IgD-negative memory B cell (primary cell): ENCODE data around the gene ZNF215. TPM values are rescaled to one million over a fixed set of nuclear protein-coding genes. Genes with fewer than 3 reads are reported as not detected.

Experiments used
- H3K27ac Mint-ChIP-seq, 3 donors: one replicate each; pipeline ENCODE4 v1.8.0; 2020 to 2022; ENCODE audit warnings: mild to moderate bottlenecking in 3 of 3, mixed read lengths in 3 of 3, moderate library complexity in 1 of 3
- H3K27me3 Mint-ChIP-seq: one replicate; pipeline ENCODE4 v1.8.0; 2021; ENCODE audit warnings: mixed read lengths
- H3K36me3 Mint-ChIP-seq: one replicate; pipeline ENCODE4 v1.8.0; 2020; ENCODE audit warnings: mild to moderate bottlenecking, mixed read lengths
- H3K4me1 Mint-ChIP-seq, 3 donors: one replicate each; pipeline ENCODE4 v1.8.0; 2020 to 2022; ENCODE audit warnings: mixed read lengths in 3 of 3, mild to moderate bottlenecking in 1 of 3
- H3K4me3 Mint-ChIP-seq, 4 donors: one replicate each; pipeline ENCODE4 v1.8.0; 2020 to 2022; ENCODE audit warnings: mild to moderate bottlenecking in 4 of 4, mixed read lengths in 4 of 4, moderate library complexity in 3 of 4
- H3K9me3 Mint-ChIP-seq, 3 donors: one replicate each; pipeline ENCODE4 v1.8.0; 2020 to 2021; ENCODE audit warnings: mixed read lengths in 3 of 3, mild to moderate bottlenecking in 1 of 3
- polyA plus RNA-seq: library from polyadenylated mRNA; unstranded; fragments of 300-500 nt; fragmentation: Illumina TruSeq; gene quantifications from one replicate; pipeline ENCODE4 v1.2.3, GENCODE V29; 2021

ZNF215 gene
- polyA plus RNA-seq, 1 donor from 2014 or later: 1.4 TPM

- Mint-ChIP-seq H3K9me3 (peaks cover 0 to 7% (median 0%) of the 10 kb centered on the region in 3 donors), H3K27ac (no peak overlapping the region), H3K4me3 (no peak overlapping the region), H3K36me3 (peaks cover 2% of the 10 kb centered on the region), H3K27me3 (no peaks in the 10 kb centered on the region), H3K4me1 (peaks cover 0 to 3% (median 0%) of the 10 kb centered on the region in 3 donors)
Observed at GRCh38 chr11:6986487-6986886, 60.3 kb downstream of the ZNF215 start.

DNA sequence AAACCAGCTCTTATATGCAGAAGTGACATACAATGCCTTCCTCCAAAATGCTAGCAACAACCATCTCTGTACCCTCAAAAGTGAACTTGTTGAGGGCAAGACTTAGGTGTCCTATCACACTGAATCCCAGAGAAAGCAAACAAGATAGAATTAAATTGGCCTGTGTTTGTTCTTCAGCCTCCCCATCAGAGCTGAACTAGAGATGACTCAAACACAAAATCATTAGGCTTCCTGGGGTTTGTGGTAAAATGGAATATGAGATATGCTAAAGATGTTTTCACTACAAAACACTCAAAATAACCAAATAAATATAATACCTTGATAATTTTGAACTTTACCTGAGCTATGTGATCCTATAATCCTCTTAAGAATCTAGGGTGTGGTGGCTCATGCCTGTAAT is 62.3 kb downstream of the ZNF215 start:
- Mint-ChIP-seq H3K27me3 (no peaks in the 10 kb centered on the region), H3K4me3 (no peak overlapping the region), H3K9me3 (peaks cover 0 to 7% (median 0%) of the 10 kb centered on the region in 3 donors), H3K4me1 (peaks cover 0 to 3% (median 0%) of the 10 kb centered on the region in 3 donors), H3K27ac (no peak overlapping the region), H3K36me3 (peaks cover 2% of the 10 kb centered on the region)

DNA sequence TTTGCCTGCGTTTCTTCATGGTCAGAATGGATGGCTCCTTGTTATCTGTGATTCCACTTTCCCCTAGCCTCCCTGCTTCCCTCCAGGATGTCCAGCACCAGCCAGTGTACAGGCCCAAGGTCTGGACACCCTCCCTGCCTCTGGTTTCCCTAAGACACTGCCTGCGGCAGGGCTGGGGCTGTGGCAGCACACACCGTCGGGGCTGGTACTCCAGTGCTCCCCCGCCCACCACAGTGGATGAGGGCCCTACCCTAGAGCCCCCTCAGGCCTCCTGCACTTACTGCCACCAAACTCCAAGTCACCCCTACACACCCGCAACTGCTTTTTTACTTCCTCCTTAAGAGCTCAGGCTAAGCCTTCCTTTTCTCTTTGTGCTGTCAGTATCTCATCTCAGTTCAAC is 65.0 kb downstream of the ZNF215 start:
- Mint-ChIP-seq H3K36me3 (peaks cover 2% of the 10 kb centered on the region), H3K27ac (no peak overlapping the region), H3K4me1 (peaks cover 0 to 5% (median 0%) of the 10 kb centered on the region in 3 donors), H3K9me3 (peaks cover 0 to 3% (median 0%) of the 10 kb centered on the region in 3 donors), H3K4me3 (no peak overlapping the region), H3K27me3 (no peaks in the 10 kb centered on the region)

DNA sequence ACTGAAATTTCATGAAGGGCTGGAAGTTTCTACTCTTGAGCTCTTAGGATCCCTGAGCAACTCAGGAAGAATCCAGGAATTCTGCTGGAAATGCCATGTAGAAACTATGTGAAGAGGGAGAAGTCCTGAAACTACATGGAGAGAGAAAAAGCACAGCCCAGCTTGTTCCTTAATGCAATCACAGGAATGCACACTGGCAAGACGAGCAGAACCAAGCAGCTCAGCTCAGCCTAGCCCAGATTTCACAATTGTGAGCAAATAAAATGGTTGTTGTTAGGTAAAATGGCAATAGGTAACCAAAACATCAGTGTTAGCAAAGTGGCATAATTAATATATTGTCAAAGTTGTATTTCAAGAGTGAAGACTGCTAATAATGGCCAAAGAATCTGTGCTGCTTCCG is 65.8 kb downstream of the ZNF215 start:
- Mint-ChIP-seq H3K36me3 (no peaks in the 10 kb centered on the region), H3K4me1 (peaks cover 0 to 2% (median 0%) of the 10 kb centered on the region in 3 donors), H3K27ac (no peak overlapping the region), H3K4me3 (no peak overlapping the region), H3K27me3 (no peaks in the 10 kb centered on the region), H3K9me3 (no peaks in the 10 kb centered on the region)

- Mint-ChIP-seq H3K27ac (no peak overlapping the region), H3K4me3 (no peak overlapping the region), H3K9me3 (no peaks in the 10 kb centered on the region), H3K36me3 (no peaks in the 10 kb centered on the region), H3K4me1 (peaks cover 0 to 2% (median 0%) of the 10 kb centered on the region in 3 donors), H3K27me3 (peaks cover under 1% of the 10 kb centered on the region)
Observed at GRCh38 chr11:6992457-6993417, 66.5 kb downstream of the ZNF215 start.

- Mint-ChIP-seq H3K27ac (no peak overlapping the region), H3K4me3 (no peak overlapping the region), H3K4me1 (peaks cover 0 to 2% (median 0%) of the 10 kb centered on the region in 3 donors), H3K36me3 (no peaks in the 10 kb centered on the region), H3K27me3 (peaks cover 9% of the 10 kb centered on the region), H3K9me3 (no peaks in the 10 kb centered on the region)
Observed at GRCh38 chr11:6995703-6996102, 69.5 kb downstream of the ZNF215 start.

GRCh38 chr11:7004482-7004881 is 78.3 kb downstream of the ZNF215 start:
- Mint-ChIP-seq H3K27ac (no peak overlapping the region), H3K4me3 (no peak overlapping the region), H3K4me1 (no peaks in the 10 kb centered on the region), H3K36me3 (no peaks in the 10 kb centered on the region), H3K9me3 (no peaks in the 10 kb centered on the region), H3K27me3 (peaks cover 12% of the 10 kb centered on the region)

Other genes with a start within 250 kb of the ZNF215 start
- gene MRPL17, start 243.1 kb upstream of the ZNF215 start, polyA plus RNA-seq: 15.8 TPM
- gene OR2AG2, start 154.4 kb upstream of the ZNF215 start, polyA plus RNA-seq: not detected
- not detected for gene OR2AG1, start 143.4 kb upstream of the ZNF215 start, polyA plus RNA-seq
- gene OR6A2, start 126.7 kb upstream of the ZNF215 start, polyA plus RNA-seq: not detected
- gene OR10A5, start 80.7 kb upstream of the ZNF215 start, polyA plus RNA-seq: not detected
- not detected for gene OR10A2, start 63.4 kb upstream of the ZNF215 start, polyA plus RNA-seq
- gene OR10A4, start 49.8 kb upstream of the ZNF215 start, polyA plus RNA-seq: not detected
- not detected for gene OR2D2, start 33.9 kb upstream of the ZNF215 start, polyA plus RNA-seq
- not detected for gene OR2D3, start 5.4 kb upstream of the ZNF215 start, polyA plus RNA-seq
- gene ZNF214, start 93.9 kb downstream of the ZNF215 start, polyA plus RNA-seq: not detected
- gene NLRP14, start 94.1 kb downstream of the ZNF215 start, polyA plus RNA-seq: not detected
- not detected for gene RBMXL2, start 162.6 kb downstream of the ZNF215 start, polyA plus RNA-seq